Osteoblast (primary cell): ENCODE data around the gene DPP10. TPM values are rescaled to one million over a fixed set of nuclear protein-coding genes. Genes with fewer than 3 reads are reported as not detected.

ENCODE experiments used
- DNase-seq: peaks from one replicate; pipeline ENCODE4 v3.0.0; 2011; ENCODE audit warnings: low spot score, mixed read lengths; ENCODE audit not compliant: insufficient read length; ENCODE audit errors: missing footprints
- H2AFZ ChIP-seq: 2 replicates; pipeline ENCODE4 v1.6.0; 2011; ENCODE audit warnings: mild to moderate bottlenecking, low read length
- H3K27ac ChIP-seq: 2 replicates; pipeline ENCODE4 v1.5.1; 2011; ENCODE audit warnings: mild to moderate bottlenecking, low read depth, low read length, moderate library complexity
- H3K27me3 ChIP-seq: 2 replicates; pipeline ENCODE4 v1.6.0; 2012; ENCODE audit warnings: mild to moderate bottlenecking, control low read depth, inconsistent platforms, low read length, moderate library complexity; ENCODE audit not compliant: insufficient read depth
- H3K36me3 ChIP-seq: 2 replicates; pipeline ENCODE4 v1.5.1; 2011; ENCODE audit warnings: mild to moderate bottlenecking, low read length, control low read depth, moderate library complexity; ENCODE audit not compliant: insufficient read depth
- H3K4me1 ChIP-seq: 2 replicates; pipeline ENCODE4 v1.5.1; 2011; ENCODE audit warnings: mild to moderate bottlenecking, low read length, control low read depth, moderate library complexity; ENCODE audit not compliant: insufficient read depth
- H3K4me2 ChIP-seq: 2 replicates; pipeline ENCODE4 v1.6.0; 2011; ENCODE audit warnings: mild to moderate bottlenecking, low read length; ENCODE audit not compliant: insufficient read depth
- H3K4me3 ChIP-seq: fragments of 200-600 bp; sonication (generic); 3 replicates; pipeline ENCODE4 v1.5.1; 2012; ENCODE audit warnings: mild to moderate bottlenecking, low read length, inconsistent platforms; ENCODE audit not compliant: insufficient read depth
- H3K79me2 ChIP-seq: 2 replicates; pipeline ENCODE4 v1.6.0; 2012; ENCODE audit warnings: mild to moderate bottlenecking, low read length, control low read depth, inconsistent platforms; ENCODE audit not compliant: insufficient read depth
- H3K9me3 ChIP-seq: 2 replicates; pipeline ENCODE4 v1.5.1; 2011; ENCODE audit warnings: low read depth, low read length, control low read depth
- H4K20me1 ChIP-seq: 2 replicates; pipeline ENCODE4 v1.6.0; 2012; ENCODE audit warnings: mild to moderate bottlenecking, low read length, control low read depth; ENCODE audit not compliant: insufficient read depth
- total RNA-seq: library from RNA; depleted of rRNA; stranded (reverse); fragments of >200 nt; gene quantifications from 2 replicates; pipeline ENCODE4 v1.2.3, GENCODE V29; 2012
- TF ChIP-seq, protein P1 (sequence below): IDR thresholded peaks from 2 replicates; pipeline ENCODE4 v1.5.1; 2011; ENCODE audit warnings: mild to moderate bottlenecking, low read depth, low read length, moderate library complexity; ENCODE audit errors: extremely low read depth

DPP10 gene
- total RNA-seq, 1 donor: not detected

DNA sequence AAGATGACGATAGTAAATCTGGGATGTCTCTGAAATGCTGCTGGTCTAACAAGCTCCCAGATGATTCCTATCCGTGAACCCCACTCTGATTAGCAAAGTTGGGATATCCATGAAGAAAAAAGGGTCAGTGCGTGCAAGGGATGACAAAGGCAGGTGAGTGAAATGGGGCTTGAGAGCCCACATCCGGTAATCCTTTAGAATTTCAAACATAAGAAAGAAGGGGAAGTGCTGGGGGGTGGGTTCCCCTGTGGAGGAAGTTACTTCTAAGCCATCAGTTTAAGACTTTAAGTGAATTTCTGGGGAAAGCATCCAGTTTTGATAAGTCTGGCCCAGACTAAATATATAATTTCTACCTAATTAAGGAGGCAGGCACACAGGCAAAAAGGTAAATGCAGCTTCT, 209.5 kb downstream of the DPP10 start:
- Histone ChIP-seq H2AFZ (no peak overlapping the region), H3K4me2 (no peak overlapping the region), H3K4me3 (no peak overlapping the region), H3K4me1 (no peaks in the 10 kb centered on the region), H3K27me3 (no peaks in the 10 kb centered on the region), H3K79me2 (no peaks in the 10 kb centered on the region), H4K20me1 (no peaks in the 10 kb centered on the region), H3K9me3 (no peaks in the 10 kb centered on the region), H3K36me3 (no peaks in the 10 kb centered on the region), H3K27ac (no peak overlapping the region)
- no peak for DNase-seq
- TF ChIP-seq, protein P1, sequence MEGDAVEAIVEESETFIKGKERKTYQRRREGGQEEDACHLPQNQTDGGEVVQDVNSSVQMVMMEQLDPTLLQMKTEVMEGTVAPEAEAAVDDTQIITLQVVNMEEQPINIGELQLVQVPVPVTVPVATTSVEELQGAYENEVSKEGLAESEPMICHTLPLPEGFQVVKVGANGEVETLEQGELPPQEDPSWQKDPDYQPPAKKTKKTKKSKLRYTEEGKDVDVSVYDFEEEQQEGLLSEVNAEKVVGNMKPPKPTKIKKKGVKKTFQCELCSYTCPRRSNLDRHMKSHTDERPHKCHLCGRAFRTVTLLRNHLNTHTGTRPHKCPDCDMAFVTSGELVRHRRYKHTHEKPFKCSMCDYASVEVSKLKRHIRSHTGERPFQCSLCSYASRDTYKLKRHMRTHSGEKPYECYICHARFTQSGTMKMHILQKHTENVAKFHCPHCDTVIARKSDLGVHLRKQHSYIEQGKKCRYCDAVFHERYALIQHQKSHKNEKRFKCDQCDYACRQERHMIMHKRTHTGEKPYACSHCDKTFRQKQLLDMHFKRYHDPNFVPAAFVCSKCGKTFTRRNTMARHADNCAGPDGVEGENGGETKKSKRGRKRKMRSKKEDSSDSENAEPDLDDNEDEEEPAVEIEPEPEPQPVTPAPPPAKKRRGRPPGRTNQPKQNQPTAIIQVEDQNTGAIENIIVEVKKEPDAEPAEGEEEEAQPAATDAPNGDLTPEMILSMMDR: no peak

DNA sequence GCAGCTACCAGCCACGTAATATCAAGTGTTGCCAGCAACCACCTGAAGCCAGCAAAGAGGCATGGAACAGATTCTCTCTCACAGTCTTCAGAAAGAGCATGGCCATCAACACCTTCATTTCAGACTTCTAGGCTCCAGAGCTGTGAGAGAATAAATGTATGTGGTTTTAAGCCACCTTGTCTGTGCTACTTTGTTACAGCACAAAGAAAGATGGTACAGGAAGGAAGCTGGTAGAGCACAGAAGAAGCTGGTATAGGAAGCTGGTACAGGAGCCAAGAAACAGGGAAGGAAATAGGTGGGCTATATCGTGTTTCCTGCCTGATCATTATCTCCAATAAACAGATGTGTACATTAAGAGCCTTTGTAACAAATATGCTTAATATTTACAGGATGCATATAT, 217.4 kb downstream of the DPP10 start:
- no peaks in the 10 kb centered on the region for H3K27me3 ChIP-seq
- H3K27ac ChIP-seq: no peak overlapping the region
- H3K4me2 ChIP-seq: no peak overlapping the region
- DNase-seq: no peak
- H4K20me1 ChIP-seq: no peaks in the 10 kb centered on the region
- no peak overlapping the region for H2AFZ ChIP-seq
- peaks cover 2% of the 10 kb centered on the region for H3K9me3 ChIP-seq
- H3K4me3 ChIP-seq: no peak overlapping the region
- no peaks in the 10 kb centered on the region for H3K4me1 ChIP-seq
- H3K36me3 ChIP-seq: no peaks in the 10 kb centered on the region
- TF ChIP-seq, protein P1: no peak
- no peaks in the 10 kb centered on the region for H3K79me2 ChIP-seq

DNA sequence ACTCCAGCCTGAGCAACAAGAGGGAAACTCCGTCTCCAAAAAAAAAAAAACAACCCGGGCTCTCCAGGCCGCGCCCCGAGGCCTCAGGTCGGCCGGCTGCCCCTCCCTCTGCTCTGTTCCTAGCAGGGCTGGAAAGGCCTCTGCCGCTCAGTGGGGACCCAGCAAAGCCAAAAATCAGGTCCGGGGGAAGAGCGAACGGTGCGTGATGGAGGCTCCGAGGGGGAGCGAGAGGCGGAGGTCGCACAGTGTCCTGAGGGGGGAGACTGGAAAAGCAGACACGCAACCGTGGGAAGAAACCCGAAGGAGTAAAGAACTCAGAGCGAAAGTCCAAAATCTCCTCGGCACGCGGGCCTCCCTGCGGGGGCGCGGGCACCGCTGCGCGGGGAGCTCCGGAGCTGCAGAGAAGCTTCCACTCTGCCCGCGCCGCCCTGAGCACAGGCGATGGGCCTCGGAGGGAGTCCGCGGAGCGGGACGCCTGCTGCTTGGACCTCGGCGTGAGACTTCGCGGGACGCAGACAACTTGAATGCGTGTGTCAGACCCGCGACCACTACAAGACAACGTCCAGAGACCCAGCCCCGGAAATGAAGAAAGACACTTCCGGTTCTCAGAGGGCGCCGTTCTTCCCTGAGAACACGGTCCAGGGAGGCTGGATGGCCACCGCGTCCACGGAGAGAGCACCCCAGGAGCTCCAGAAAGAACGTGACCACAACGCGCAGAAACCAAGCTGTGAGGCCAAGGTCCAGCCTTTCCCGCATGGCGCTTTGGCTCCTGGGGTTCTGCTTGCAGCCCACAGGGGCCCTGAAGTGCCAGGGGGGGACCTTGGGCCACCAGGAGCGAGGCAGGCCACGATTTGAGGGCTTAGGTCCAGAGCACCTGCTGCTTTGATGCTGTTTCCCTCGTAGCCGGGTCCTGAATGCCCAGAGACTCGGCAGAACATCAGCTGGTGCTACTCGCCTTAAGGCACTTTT, 219.8 kb downstream of the DPP10 start:
- Histone ChIP-seq H3K4me2 (peak overlapping the region; percentile 36), H4K20me1 (no peaks in the 10 kb centered on the region), H3K27me3 (no peaks in the 10 kb centered on the region), H3K79me2 (no peaks in the 10 kb centered on the region), H3K36me3 (no peaks in the 10 kb centered on the region), H3K27ac (no peak overlapping the region), H3K4me3 (peak overlapping the region; percentile 25), H3K9me3 (peaks cover 2% of the 10 kb centered on the region), H3K4me1 (no peaks in the 10 kb centered on the region), H2AFZ (peak overlapping the region; percentile 70)
- TF ChIP-seq, protein P1: no peak
- DNase-seq: no peak

DNA sequence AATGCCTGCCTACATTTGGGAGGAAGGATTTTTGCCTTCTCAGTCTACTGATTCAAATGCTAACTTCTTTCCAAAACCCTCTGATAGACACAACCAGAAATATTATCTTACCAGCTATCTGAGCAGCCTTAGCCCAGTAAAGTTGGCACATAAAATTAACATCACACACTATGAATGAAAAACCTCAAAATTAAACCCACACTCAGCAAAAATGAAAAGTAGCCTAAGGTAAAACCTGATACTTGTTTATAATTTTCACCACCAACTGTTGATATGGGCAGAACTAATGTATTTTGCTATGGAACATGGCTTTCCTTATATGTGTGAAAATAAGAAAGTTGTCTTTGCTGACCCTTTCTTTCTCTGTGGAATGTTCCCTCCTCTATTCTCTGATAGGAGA, 226.0 kb downstream of the DPP10 start:
- Histone ChIP-seq H3K27me3 (no peaks in the 10 kb centered on the region), H3K27ac (no peak overlapping the region), H4K20me1 (no peaks in the 10 kb centered on the region), H2AFZ (no peak overlapping the region), H3K79me2 (no peaks in the 10 kb centered on the region), H3K4me1 (no peaks in the 10 kb centered on the region), H3K4me3 (no peak overlapping the region), H3K36me3 (no peaks in the 10 kb centered on the region), H3K9me3 (no peaks in the 10 kb centered on the region), H3K4me2 (no peak overlapping the region)
- TF ChIP-seq, protein P1: no peak
- DNase-seq: no peak
